GOT3 (cell line): ENCODE measurements around the gene SMARCA4.
A peak's percentile ranks its signal among the peaks of the same experiment; 100 is the strongest.
"Not testable (repeated sequence)": the region's sequence is repeated elsewhere in the genome, so short reads cannot be mapped to it uniquely, and the experiment has no call there.

ENCODE experiments used
- DNase-seq: peaks from one replicate; lab custom pipeline; 2025; ENCODE audit warnings: mixed read lengths; lab: John Stamatoyannopoulos, UW

Gene SMARCA4

DNA sequence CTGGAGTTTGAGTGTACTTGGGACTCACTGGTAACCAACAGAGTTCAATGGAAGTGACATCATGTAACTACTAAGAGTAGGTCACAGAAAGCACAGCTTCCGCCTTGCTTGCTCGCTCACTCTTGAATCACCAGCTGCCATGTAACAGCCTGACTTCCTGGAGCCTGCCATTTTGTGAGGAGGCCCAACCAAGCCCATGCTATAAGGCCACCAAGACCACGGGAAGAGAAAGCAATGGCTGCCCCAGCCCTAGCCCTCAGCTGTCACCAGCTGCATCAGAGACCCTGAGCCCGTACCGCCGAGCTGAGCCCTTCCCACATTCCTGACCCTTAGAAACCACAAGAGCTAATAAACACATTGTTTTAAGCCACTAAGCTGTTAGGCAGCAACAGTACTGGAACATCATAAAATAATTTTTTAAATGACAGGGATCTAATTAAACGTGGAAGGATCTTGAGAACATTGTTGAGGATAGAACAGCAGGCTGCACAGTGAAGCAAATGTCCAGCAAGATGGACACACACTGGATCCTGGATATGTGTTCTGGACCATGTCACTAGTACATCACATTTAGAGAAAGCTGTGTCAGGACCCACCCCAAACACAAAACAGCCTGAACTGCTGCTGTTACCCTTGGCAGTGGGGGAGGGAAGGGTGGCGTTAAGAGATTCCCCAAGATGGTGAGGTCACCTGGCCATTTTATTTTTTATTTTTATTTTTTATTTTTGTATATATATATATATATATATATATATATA, 106.7 kb downstream of the SMARCA4 start:
- no peak for DNase-seq

DNA sequence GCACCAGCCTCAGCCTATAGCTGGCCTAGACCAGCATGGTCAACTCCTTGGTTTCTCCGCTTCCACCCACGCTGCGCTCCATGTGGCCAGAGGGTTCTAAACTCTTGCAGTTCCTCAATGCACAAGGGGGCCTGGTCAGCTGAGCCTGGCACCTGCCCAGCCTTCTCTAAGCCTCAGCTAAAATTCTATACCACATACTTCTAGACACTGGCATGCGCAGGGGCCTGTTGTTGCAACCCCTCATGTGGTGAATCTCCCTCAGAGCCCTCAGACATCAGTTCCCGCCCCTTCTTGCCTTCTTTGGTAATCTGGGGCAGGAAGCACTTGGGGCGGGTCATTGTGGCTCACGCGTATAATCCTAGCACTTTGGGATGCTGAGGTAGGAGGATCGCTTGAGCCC, 108.7 kb downstream of the SMARCA4 start:
- DNase-seq: no peak

DNA sequence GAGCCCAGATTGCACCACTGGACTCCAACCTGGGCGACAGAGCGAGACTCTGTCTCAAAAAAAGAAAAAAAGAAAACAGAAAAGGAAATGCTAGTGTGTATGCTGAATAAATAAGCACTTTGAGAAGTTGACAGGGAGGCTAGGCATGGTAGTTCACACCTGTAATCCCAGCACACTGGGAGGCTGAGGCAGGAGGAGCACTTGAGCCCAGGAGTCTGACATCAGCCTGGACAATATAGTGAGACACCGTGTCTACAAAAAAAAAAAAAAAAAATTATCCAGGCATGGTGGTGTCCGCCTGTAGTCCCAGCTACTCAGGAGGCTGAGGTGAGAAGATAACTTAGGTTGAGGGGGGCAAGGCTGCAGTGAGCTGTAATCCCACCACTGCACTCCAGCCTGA, 109.3 kb downstream of the SMARCA4 start:
- DNase-seq: no peak

- no peak for DNase-seq
Observed at GRCh38 chr19:11073568-11073967, 112.7 kb downstream of the SMARCA4 start.

GRCh38 chr19:11076792-11077191, 116.0 kb downstream of the SMARCA4 start:
- not testable (repeated sequence) for DNase-seq

GRCh38 chr19:11078893-11079292, 118.1 kb downstream of the SMARCA4 start:
- no peak for DNase-seq

GRCh38 chr19:11079999-11080398, 119.2 kb downstream of the SMARCA4 start:
- DNase-seq: no peak

DNA sequence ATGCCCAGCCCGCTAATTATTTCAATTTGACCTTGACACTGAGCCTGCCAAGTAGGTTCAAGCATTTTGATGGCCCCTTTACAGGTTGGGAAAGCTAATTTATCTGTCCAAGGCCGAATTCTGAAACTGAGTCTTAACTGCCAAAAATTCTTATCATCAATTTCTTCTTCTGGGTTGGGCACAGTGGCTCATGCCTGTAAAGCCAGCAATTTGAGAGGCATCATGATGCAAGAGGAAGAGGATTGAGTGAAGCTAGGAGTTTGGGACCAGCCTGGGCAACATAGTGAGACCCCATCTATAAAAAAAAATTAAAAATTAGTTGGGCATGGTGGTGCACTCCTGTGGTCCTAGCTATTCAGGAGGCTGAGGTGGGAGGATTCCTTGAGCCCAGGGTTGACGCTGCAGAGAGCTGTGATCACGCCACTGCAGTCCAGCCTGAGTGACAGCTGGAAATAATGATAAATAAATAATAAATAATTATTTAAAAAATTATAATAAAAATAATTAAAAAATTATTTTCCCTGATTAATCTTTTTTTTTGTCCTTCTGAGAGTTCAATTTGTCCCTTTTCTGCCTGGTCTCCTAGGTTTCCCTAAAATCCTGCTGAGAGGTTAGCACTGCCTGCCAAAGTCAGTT, 127.2 kb downstream of the SMARCA4 start:
- DNase-seq: no peak

GRCh38 chr19:11088506-11089253, 127.8 kb downstream of the SMARCA4 start:
- no peak for DNase-seq

DNA sequence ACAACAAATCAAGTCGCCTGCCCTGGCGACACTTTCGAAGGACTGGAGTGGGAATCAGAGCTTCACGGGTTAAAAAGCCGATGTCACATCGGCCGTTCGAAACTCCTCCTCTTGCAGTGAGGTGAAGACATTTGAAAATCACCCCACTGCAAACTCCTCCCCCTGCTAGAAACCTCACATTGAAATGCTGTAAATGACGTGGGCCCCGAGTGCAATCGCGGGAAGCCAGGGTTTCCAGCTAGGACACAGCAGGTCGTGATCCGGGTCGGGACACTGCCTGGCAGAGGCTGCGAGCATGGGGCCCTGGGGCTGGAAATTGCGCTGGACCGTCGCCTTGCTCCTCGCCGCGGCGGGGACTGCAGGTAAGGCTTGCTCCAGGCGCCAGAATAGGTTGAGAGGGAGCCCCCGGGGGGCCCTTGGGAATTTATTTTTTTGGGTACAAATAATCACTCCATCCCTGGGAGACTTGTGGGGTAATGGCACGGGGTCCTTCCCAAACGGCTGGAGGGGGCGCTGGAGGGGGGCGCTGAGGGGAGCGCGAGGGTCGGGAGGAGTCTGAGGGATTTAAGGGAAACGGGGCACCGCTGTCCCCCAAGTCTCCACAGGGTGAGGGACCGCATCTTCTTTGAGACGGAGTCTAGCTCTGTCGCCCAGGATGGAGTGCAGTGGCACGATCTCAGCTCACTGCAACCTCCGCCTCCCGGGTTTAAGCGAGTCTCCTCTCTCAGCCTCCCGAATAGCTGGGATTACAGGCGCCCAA, 128.6 kb downstream of the SMARCA4 start, which contains the start of gene LDLR:
Gene LDLR (plus strand): TSS at position 210 of the 760 bp plus-strand sequence. CDS start 86 bp downstream, at position 296.
- peak; percentile 55 for DNase-seq

DNA sequence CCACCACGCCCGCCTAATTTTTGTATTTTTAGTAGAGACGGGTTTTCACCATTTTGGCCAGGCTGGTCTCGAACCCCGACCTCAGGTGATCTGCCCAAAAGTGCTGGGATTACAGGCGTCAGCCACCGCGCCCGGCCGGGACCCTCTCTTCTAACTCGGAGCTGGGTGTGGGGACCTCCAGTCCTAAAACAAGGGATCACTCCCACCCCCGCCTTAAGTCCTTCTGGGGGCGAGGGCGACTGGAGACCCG, 129.1 kb downstream of the SMARCA4 start:
- not testable (repeated sequence) for DNase-seq

DNA sequence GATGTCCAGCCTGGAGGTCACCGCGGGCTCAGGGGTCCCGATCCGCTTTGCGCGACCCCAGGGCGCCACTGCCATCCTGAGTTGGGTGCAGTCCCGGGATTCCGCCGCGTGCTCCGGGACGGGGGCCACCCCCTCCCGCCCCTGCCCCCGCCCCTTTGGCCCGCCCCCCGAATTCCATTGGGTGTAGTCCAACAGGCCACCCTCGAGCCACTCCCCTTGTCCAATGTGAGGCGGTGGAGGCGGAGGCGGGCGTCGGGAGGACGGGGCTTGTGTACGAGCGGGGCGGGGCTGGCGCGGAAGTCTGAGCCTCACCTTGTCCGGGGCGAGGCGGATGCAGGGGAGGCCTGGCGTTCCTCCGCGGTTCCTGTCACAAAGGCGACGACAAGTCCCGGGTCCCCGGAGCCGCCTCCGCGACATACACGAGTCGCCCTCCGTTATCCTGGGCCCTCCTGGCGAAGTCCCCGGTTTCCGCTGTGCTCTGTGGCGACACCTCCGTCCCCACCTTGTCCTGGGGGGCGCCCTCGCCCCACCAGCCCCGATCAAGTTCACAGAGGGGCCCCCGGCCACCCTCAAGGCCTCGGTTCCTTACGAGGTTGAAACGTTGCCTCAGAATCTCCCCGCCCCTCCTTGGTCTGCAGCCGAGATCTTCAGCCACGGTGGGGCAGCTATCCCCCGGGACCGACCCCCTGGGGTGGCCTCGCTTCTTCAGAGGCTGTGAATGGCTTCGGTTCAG, 129.6 kb downstream of the SMARCA4 start:
- peak; percentile 75 for DNase-seq

- no peak for DNase-seq
Observed at GRCh38 chr19:11090997-11091702, 130.3 kb downstream of the SMARCA4 start.

GRCh38 chr19:11091703-11092153, 130.9 kb downstream of the SMARCA4 start:
- peak; percentile 19 for DNase-seq

- DNase-seq: no peak
Observed at GRCh38 chr19:11092181-11092538, 131.3 kb downstream of the SMARCA4 start.

DNA sequence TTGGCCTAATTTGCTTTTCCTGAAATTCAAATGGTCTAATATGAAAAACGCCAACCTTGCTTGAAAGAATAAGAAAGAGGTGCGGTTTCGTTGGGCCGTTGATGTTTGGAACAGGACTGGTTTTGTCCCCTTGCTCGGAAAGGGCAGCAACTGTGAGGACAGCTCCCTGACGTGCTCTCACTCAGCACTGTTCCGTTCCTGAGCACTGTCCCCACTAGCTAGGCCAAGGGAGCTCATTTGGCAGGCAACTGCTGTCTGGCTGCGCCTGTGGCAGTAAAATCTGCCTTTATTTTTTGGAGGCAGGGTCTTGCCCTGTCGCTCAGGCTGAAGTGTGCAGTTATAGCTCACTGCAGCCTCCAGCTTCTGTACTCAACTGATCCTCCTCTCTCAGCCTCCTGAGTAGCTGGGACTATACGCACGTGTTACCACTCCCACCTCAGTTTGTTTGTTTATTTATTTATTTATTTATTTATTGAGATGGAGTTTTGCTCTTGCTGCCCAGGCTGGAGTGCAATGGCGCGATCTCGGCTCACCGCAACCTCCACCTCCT, 132.9 kb downstream of the SMARCA4 start:
- DNase-seq: no peak

DNA sequence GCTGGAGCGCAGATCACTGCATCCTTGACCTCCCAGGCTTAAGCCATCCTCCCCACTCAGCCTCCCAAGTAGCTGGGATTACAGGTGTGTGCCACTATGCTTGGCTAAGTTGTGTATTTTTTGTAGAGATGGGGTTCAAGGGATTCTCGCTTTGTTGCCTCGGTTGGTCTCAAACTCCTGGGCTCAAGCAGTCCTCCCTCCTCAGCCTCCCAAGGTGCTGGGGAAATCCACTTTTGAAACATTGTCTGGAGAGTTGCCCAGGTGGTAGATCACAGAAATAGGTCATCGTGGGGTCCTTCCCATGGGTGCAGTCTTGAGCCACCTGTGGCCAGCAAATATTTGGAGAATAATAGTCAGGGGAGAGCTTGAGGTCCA, 133.7 kb downstream of the SMARCA4 start:
- no peak for DNase-seq

- no peak for DNase-seq
Observed at GRCh38 chr19:11096210-11096841, 135.5 kb downstream of the SMARCA4 start.

DNA sequence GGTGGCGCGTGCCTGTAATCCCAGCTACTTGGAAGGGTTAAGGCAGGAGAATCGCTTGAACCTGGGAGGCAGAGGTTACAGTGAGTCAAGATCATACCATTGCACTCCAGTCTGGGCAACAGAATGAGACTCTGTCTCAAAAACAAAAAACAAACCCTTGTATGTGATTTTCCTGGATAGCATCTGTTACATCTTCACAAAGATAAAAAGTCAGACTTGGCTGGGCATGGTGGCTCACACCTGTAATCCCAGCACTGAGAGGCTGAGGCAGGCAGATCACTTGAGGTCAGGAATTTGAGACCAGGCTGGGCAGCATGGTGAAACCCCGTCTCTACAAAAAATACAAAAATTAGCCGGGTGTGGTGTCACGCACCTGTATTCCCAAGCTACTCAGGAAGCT, 136.5 kb downstream of the SMARCA4 start:
- DNase-seq: not testable (repeated sequence)

DNA sequence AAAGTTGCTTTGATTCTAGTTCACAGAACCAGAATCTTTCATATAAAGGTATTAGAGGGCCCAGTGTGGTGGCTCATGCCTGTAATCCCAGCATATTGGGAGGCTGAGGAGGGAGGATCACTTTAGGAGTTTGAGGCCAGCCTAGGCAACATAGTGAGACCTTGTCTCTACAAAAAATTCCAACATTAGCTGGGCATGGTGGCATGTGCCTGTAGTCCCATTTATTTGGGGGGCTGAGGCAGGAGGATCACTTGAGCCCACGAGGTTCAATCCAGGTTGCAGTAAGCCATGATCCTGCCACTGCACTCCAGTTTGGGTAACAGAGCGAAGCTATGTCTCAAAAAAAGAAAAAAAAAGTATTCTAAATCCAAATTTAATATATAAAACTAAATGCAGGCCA, 137.5 kb downstream of the SMARCA4 start:
- DNase-seq: no peak
